Stimulated activated CD4-positive, alpha-beta T cell treated with anti-CD3 and anti-CD28 coated beads, Interleukin-1b, Interleukin-23, amount 100 ng/mL, for 24 hours (primary cell): Measurements from ENCODE around the gene RAB30.

Experiments
- DNase-seq, 4 experiments: peaks; one replicate each; pipeline ENCODE4 v3.0.0-alpha.2; 2020; ENCODE audit warnings: low read depth in 4 of 4, low spot score in 1 of 4

RAB30 gene

GRCh38 chr11:83070731-83071566 lies 748 bp downstream of the RAB30 start:
- peak in 2 of 4 experiments; percentile 8 to 13 for DNase-seq

DNA sequence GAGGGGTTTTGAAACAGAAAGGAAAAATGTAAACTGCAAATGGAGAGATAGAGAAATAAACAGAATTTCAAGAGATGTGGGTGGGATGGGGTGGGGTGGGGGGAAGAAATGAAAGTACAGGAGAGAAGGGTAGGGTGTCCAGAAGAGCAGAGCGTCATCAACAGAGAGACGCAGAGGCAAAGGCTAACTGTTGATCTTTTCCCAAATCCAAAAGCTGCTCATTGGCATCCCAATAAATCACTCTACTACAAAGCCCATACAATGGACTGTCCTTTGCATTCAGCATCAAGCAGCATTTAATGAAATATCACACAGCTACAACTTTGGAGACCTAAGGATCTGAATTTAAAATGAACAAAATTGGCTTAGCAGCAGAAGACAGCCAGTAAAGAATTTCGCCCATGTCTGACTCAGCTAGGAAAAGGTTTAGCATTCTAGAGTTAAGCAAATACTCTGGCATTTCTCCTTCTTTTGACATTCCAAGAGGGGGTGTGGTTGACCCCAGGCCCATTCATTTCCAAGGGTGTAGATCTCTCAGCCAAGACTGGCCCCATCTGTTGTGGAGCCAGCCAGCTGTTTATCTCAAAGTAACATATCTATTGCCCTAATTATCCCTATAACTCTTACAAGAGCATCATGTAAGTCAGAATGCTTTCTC lies 1.5 kb downstream of the RAB30 start:
- no peak for DNase-seq

- DNase-seq, result no peak
Observed at GRCh38 chr11:83069441-83070043, 2.2 kb downstream of the RAB30 start.

- no peak for DNase-seq
Observed at GRCh38 chr11:83068568-83068967, 3.1 kb downstream of the RAB30 start.

- DNase-seq, result no peak
Observed at GRCh38 chr11:83064011-83064410, 7.7 kb downstream of the RAB30 start.

DNA sequence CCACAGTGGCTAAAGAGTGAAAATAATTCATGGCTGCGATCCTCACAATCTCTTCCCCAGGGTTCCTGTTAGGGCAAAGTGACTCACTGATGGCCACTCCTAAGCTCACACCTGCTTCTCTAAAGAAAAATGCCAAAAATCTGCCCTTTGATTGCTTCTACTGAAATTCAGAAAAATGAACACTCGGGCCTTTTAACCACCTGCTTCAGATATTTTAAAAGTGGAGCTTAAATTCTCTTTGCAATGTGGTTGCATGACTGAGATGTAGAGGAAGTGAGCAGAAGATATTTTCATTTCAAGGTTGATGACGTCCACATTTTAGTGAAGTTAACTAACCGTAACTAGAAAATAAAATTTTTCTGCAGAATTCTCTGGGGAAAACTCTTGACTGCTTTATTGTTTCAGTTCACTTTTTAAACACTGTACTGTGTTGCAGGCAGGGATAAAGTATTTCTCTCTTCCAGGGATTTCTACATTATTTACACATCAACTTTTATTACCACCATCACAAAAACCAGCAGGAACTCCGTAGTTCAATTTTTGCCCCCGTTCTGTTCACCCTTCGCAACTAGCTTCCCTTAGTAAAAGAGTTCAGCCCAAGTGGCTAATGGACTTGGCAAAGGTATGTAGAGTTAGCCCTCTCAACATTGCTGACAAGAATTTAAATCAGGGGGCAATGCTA lies 8.5 kb downstream of the RAB30 start:
- DNase-seq, result no peak

- DNase-seq, result no peak
Observed at GRCh38 chr11:83061883-83062282, 9.8 kb downstream of the RAB30 start.

DNA sequence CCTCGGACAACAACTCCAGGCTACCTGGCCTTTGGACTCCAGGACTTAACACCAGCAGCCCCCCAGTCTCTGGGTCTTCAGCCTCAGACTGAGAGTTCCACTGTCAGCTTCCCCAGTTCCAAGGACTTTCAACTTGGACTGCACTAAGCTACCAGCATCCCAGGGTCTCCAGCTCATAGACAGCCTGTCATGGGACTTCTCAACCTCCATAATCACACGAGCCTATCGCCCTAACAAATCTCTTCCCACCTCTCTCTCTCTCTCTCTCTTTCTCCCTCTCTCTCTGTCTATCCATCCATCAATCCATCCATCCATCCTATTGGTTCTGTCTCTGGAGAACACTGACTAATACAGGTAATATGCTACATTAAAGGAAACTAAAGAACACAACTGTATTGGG lies 10.7 kb downstream of the RAB30 start:
- DNase-seq, result no peak

GRCh38 chr11:83057721-83058120 lies 14.0 kb downstream of the RAB30 start:
- DNase-seq, result no peak

DNA sequence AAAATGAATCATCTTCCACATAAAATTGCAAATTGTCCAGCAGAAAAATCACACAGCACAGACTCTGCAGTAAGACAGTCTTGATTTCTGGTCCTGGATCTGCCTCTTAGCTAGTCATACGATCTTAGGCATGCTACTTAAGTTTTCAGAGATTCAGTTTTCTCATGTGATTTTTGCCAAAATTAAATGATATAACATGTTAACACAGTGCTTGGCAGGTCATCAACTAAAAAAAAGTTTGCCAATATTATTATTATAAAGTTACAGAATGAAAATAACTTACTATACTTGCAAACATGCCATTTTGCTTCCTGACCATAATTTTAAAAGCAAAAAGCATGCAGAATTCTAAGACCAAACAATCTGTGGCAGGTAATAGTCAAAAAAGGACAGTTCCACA lies 15.1 kb downstream of the RAB30 start:
- no peak for DNase-seq

- DNase-seq, result no peak
Observed at GRCh38 chr11:83056204-83056603, 15.5 kb downstream of the RAB30 start.

- DNase-seq, result no peak
Observed at GRCh38 chr11:83054904-83055380, 16.8 kb downstream of the RAB30 start.

GRCh38 chr11:83054001-83054400 lies 17.7 kb downstream of the RAB30 start:
- no peak for DNase-seq

DNA sequence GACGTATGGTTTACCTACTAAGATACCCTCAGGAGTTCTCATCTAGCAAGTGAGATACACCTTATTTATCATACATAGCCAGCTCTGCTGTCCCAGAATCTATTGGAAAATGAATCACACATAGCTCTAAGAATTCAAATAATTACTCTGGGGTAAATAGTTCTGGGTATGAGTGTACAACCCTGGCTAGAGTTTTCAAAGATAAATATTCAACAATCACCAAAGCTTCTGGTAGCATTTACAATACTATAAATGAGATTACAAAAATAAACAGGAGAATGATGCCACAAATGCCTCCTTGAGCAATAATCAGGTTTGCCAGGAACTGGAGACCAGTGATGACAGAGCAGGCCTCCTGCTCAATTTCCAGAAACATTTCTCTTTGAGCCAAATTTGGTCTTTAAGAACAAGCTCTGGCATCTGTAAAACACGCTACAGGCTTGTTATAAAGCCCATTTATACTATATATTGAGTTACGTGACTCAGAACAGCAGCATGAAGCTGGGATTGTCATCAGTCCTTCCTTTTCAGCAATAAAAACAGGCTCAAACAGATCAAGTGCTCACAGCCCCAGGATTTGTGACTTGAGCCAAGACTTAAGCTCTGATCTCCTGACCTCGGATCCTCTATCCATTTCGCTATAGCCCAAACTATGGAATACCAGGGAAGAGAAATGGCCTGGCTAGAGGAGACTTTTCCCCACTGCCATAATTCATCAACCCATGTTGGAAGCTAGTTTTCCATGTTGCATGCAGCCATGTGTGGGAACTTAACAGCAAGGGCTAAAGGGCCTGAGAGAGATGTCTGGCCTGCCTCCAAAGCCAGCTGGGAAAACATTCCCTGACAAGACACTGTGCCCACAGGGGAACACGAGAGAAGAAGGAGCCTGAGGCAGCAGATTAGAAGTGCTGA lies 19.7 kb downstream of the RAB30 start:
- DNase-seq, result no peak

DNA sequence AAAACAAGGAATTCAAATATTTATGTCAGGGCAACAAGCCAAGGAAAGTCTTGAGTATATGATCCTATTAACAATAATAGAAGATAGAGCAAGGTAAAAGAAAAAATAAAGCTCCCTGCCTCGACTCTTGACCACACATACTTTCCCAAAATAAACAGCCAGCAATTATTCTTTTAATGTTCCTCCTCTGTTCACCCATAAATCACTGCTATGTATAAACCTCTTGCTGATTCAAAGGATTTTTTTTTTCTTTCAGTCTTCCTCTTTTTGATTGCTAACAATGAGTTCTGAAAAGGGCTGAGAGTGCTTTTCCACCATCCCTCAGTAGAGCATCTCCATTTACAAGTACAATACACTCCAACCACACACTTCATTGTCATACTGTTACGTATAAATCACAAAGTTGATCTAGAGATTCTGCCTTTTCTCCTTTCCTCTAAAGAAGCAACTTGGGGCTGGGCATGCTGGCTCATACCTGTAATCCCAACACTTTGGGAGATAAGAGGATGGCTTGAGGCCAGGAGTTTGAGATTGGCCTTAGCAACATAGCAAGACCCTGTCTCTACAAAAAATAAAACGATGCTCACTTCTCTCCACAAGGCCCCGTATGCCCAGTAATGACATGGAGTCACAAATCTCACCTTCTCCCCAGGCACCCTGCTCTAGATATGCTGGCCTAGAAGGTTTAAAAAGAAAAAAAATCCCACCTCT lies 24.0 kb downstream of the RAB30 start:
- DNase-seq, result no peak

- DNase-seq, result no peak
Observed at GRCh38 chr11:83046621-83047172, 25.0 kb downstream of the RAB30 start.

DNA sequence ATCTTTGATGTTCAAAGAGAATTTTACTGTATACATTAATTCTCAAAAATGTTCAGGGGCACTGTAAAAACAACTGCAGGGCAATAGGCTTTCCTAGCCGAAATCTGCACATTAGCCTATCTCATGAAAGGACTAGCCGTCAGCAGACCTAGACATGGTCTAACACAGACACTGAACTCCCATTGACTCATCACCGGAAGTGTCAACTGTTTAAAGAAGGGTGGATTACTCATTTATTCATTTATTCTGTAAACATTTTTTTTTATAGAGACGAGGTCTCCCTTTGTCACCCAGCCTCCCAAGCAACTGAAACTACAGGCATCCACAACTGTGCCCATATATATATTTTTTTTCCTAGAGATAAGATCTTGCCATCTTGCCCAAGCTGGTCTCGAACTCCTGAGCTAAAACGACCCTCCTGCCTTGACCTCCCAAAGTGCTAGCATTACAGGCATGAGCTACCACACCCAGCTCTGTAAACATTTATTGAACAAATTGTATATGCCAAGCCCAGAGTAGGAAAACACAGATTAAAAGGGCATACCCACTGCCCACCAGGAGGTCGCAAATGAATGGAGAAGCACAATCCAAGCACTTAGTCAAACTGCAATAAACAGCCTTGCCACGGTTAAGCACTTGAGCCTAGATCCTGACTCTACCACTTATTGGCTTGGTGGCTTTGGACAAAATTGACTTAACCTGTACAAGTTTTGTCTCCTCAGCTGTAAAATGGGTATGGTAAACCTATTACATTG lies 26.6 kb downstream of the RAB30 start:
- DNase-seq, result no peak

DNA sequence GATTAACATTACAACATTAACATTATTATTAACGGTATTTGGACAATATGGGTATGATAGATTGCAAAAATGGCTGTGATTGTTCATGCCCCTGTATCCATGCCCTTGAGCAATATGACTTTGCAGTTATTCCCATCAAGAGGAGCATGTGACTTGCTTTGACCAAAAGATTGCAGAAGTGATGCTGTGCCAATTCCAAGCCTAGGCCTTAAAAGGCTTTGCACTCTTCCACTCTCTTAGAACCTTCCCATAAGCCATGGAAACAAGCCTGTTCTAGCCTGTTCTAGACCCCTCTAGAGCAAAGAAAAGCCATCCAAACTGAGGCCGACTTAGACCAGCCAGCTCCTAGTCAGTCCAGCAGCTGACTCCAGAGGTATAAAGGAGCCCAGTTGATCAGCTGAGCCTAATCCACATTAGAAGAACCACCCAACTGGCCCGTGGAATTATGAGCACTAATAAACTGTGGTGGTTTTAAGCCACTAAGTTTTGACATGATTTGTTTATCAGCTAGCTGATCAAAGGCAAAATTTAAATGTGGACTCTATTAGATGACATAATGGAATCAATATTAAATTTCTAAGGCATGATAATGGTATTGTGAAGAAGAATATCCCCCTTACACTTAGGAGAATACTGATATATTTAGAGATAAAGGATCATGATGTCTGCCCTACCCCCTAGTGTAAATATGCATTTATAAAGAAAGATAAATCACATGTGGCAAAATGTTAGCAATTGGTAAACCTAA lies 28.6 kb downstream of the RAB30 start:
- no peak for DNase-seq
